Common myeloid progenitor, CD34-positive (primary cell): Measurements from ENCODE around the gene GRIPAP1.
A peak's percentile ranks its signal among the peaks of the same experiment; 100 is the strongest.

Experiments
- CTCF ChIA-PET: fragments of 350-600 bp; sonication (Branson Sonifier 250); formaldehyde crosslinking; loops from one replicate; lab custom pipeline; 2021; ENCODE audit warnings: antibody characterized with exemption; lab: Charles Lee
- POLR2A ChIA-PET: fragments of 350-600 bp; sonication (Branson Sonifier 250); formaldehyde crosslinking; loops from one replicate; lab custom pipeline; 2021; ENCODE audit warnings: antibody characterized with exemption; lab: Charles Lee
- DNase-seq, 3 donors: peaks; one replicate each; pipeline versions ENCODE4 v3.0.0 to v3.0.0-alpha.2; 2013
- H3K27ac ChIP-seq, 2 experiments: 1 replicate in 1 of 2; 2 replicates in 1 of 2; pipeline ENCODE4 v1.7.0; 2013; ENCODE audit warnings: inconsistent platforms in 2 of 2, low read length in 2 of 2, mild to moderate bottlenecking in 2 of 2, low read depth in 1 of 2, moderate library complexity in 1 of 2; ENCODE audit not compliant: severe bottlenecking in 2 of 2, insufficient read depth in 1 of 2, poor library complexity in 1 of 2
- H3K27me3 ChIP-seq, 5 experiments: replicated peaks in 2 of 5; 1 replicate in 3 of 5; 2 replicates in 2 of 5; pipeline versions ENCODE4 v1.6.1 to v1.7.0; 2013; ENCODE audit warnings: low read length in 4 of 5, mild to moderate bottlenecking in 2 of 5, moderate library complexity in 2 of 5, inconsistent platforms in 1 of 5; ENCODE audit not compliant: insufficient read depth in 5 of 5, control insufficient read depth in 4 of 5
- H3K36me3 ChIP-seq, 4 experiments: 1 replicate in 2 of 4; 2 replicates in 2 of 4; pipeline versions ENCODE4 v1.6.1 to v1.7.0; 2013; ENCODE audit warnings: low read length in 3 of 4, control low read depth in 1 of 4, mild to moderate bottlenecking in 1 of 4; ENCODE audit not compliant: control insufficient read depth in 4 of 4, insufficient read depth in 4 of 4
- H3K4me1 ChIP-seq, 4 experiments: 1 replicate in 3 of 4; 2 replicates in 1 of 4; pipeline versions ENCODE4 v1.6.1 to v1.7.1; 2013; ENCODE audit warnings: low read length in 3 of 4, mild to moderate bottlenecking in 3 of 4, control low read depth in 1 of 4, inconsistent platforms in 1 of 4, moderate library complexity in 1 of 4; ENCODE audit not compliant: control insufficient read depth in 4 of 4, insufficient read depth in 4 of 4; ENCODE audit errors: control extremely low read depth in 1 of 4
- H3K4me3 ChIP-seq, 7 experiments: 1 replicate in 4 of 7; 2 replicates in 3 of 7; pipeline versions ENCODE4 v1.5.1 to v1.7.0; 2013; ENCODE audit warnings: mild to moderate bottlenecking in 7 of 7, low read length in 6 of 7, moderate library complexity in 6 of 7, inconsistent platforms in 2 of 7, low read depth in 2 of 7, control low read depth in 1 of 7; ENCODE audit not compliant: insufficient read depth in 4 of 7, control insufficient read depth in 1 of 7; ENCODE audit errors: extremely low read depth in 1 of 7
- H3K9me3 ChIP-seq, 5 experiments: 1 replicate in 4 of 5; 2 replicates in 1 of 5; pipeline versions ENCODE4 v1.6.1 to v1.7.1; 2013; ENCODE audit warnings: low read length in 4 of 5, mild to moderate bottlenecking in 2 of 5, inconsistent platforms in 1 of 5, low read depth in 1 of 5, moderate library complexity in 1 of 5; ENCODE audit not compliant: control insufficient read depth in 4 of 5, insufficient read depth in 2 of 5; ENCODE audit errors: control extremely low read depth in 1 of 5
- WGBS: methylation state at CpG from one replicate; pipeline ENCODE4 v1.1.5; 2013; ENCODE audit not compliant: insufficient coverage; 5-methylcytosine and 5-hydroxymethylcytosine counted together

GRIPAP1 gene

DNA sequence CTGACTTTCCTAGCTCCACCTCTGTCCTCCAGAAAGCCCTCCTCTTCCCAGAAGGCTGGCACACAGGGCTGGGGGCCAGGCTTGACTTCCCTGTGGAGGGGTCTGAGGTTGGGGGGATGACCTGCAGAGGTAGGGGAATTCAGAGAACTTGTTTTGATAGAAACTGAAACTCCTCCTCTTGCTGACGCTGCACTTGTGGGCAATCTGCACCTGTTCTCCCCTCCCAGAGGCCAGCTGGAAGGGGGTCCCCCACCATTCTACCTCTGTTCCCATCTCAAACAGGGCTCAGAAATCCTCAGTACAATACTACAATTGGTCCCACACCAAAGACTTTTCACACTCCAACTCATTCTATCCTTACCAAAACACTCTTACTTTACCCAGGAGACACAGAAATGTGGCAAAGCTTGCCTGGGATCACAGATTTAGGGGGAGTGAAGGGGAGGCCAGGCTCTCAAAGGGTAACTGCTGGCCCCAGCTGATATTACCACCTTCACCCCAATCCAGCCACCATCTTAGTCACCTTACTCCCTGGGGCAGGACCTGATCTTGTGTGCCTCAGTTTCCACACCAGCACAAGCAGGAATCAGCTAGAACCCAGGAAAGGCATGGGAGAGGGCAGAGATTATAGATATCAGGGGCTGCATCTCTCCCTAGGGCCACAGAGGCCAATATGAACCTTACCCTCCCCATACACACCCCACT, 63.2 kb downstream of the GRIPAP1 start:
- peaks cover 22 to 79% (median 76%) of the 10 kb centered on the region in 4 experiments for H3K4me1 ChIP-seq
- H3K4me3 ChIP-seq, result peak overlapping the region in 1 of 7 experiments; percentile 33
- peak; percentile 52 to 87 (median 86) for DNase-seq
- H3K27ac ChIP-seq, result peak overlapping the region; percentile 62 to 80
- no peaks in the 10 kb centered on the region for H3K9me3 ChIP-seq
- peaks cover 6 to 21% (median 11%) of the 10 kb centered on the region in 4 experiments for H3K36me3 ChIP-seq
- WGBS, result 100% methylated on average over 1 of the region's 1 CpG
- POLR2A ChIA-PET, result interaction anchor here (0.6 to 2.2 kb wide), 5 partner anchors 20 to 303 kb away, joined by 3 to 12 read pairs (median 5); partner anchors contain the start of genes PIM2, SLC35A2 and TFE3
- H3K27me3 ChIP-seq, result peaks cover 0 to 4% (median 0%) of the 10 kb centered on the region in 5 experiments
- CTCF ChIA-PET, result interaction anchor here (0.6 to 1.7 kb wide), 6 partner anchors 8 to 369 kb away, joined by 3 to 5 read pairs (median 3); partner anchors contain the start of genes PQBP1 and TIMM17B

GRCh38 chrX:48937054-48937907, 64.8 kb downstream of the GRIPAP1 start:
- peaks cover 6 to 21% (median 14%) of the 10 kb centered on the region in 4 experiments for H3K36me3 ChIP-seq
- H3K27me3 ChIP-seq, result peaks cover 0 to 4% (median 0%) of the 10 kb centered on the region in 5 experiments
- DNase-seq, result peak; percentile 82 to 95 (median 95)
- ChIA-PET POLR2A (interaction anchor here (0.7 to 2.2 kb wide), 7 partner anchors 9 to 46 kb away, joined by 3 to 13 read pairs (median 5); partner anchors contain the start of genes PIM2 and SLC35A2), CTCF (interaction anchor here (0.7 to 2.2 kb wide), 8 partner anchors 9 to 398 kb away, joined by 3 to 10 read pairs (median 4); partner anchors contain the start of genes SLC35A2 and TBC1D25)
- peaks cover 22 to 75% (median 71%) of the 10 kb centered on the region in 4 experiments for H3K4me1 ChIP-seq
- WGBS, result 4% methylated on average over 9 of the region's 9 CpGs
- H3K27ac ChIP-seq, result peak overlapping the region; percentile 58 to 80
- peak overlapping the region in 4 of 7 experiments; percentile 4 to 50 (median 30) for H3K4me3 ChIP-seq
- no peaks in the 10 kb centered on the region for H3K9me3 ChIP-seq

DNA sequence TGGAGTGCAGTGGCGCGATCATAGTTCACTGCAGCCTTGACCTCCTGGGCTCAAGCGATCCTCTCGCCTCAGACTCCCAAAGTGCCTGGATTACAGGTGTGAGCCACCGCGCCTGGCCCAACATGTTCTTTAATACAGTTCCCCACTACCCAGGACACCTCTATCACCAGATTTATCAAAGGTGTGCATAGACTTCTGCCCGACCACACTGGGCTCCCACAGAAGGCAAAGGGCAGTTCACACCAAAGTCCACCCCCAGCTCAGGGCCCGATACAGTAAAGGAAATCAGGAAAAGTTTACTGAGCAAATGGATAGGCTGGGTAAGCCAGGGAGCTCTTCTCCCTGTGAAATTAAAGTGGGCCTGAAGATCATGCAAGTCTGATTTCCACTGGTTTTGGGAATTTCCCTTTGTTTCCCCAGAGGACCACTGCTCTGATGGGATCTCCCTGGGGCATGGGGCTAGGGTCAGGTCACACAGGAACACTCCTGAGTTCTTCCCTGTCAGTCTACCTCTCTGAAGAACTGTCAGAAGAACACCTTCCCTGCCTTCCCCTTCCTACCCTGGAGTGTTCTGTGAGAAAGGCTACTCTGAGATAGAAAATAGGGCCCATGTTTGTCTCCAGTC, 65.5 kb downstream of the GRIPAP1 start:
- Histone ChIP-seq H3K36me3 (peaks cover 6 to 18% (median 14%) of the 10 kb centered on the region in 4 experiments), H3K4me1 (peaks cover 22 to 67% (median 64%) of the 10 kb centered on the region in 4 experiments), H3K27me3 (peaks cover 0 to 4% (median 0%) of the 10 kb centered on the region in 5 experiments), H3K27ac (peak overlapping the region in 1 of 2 experiments; percentile 80), H3K9me3 (no peaks in the 10 kb centered on the region), H3K4me3 (peak overlapping the region in 3 of 7 experiments; percentile 10 to 43 (median 22))
- POLR2A ChIA-PET, result interaction anchor here (0.7 to 2.2 kb wide), 6 partner anchors 9 to 45 kb away, joined by 3 to 13 read pairs (median 6); partner anchors contain the start of genes PIM2 and SLC35A2
- WGBS, result 93% methylated on average over 6 of the region's 8 CpGs
- CTCF ChIA-PET, result interaction anchor here (1.0 to 2.2 kb wide), 5 partner anchors 9 to 397 kb away, joined by 4 to 10 read pairs (median 6); partner anchors contain the start of genes SLC35A2 and TBC1D25
- DNase-seq, result no peak

GRCh38 chrX:48935301-48935670, 66.8 kb downstream of the GRIPAP1 start:
- H3K36me3 ChIP-seq, result peaks cover 6 to 25% (median 14%) of the 10 kb centered on the region in 4 experiments
- WGBS, result 80% methylated on average over 1 of the region's 1 CpG
- peaks cover 0 to 4% (median 0%) of the 10 kb centered on the region in 5 experiments for H3K27me3 ChIP-seq
- H3K9me3 ChIP-seq, result no peaks in the 10 kb centered on the region
- ChIA-PET POLR2A (interaction anchor here (1.7 kb wide), 1 partner anchor 11 kb away, joined by 4 read pairs; no protein-coding TSS in a partner anchor), CTCF (no interaction called here)
- no peak for DNase-seq
- peaks cover 21 to 56% (median 52%) of the 10 kb centered on the region in 4 experiments for H3K4me1 ChIP-seq
- H3K4me3 ChIP-seq, result peak overlapping the region in 2 of 7 experiments; percentile 26 to 28
- no peak overlapping the region for H3K27ac ChIP-seq

- no peaks in the 10 kb centered on the region for H3K9me3 ChIP-seq
- peaks cover 17 to 50% (median 47%) of the 10 kb centered on the region in 4 experiments for H3K4me1 ChIP-seq
- DNase-seq, result no peak
- CTCF ChIA-PET, result no interaction called here
- peak overlapping the region in 2 of 7 experiments; percentile 26 to 28 for H3K4me3 ChIP-seq
- peaks cover 0 to 4% (median 0%) of the 10 kb centered on the region in 5 experiments for H3K27me3 ChIP-seq
- 45% methylated on average over 2 of the region's 7 CpGs for WGBS
- POLR2A ChIA-PET, result no interaction called here
- peaks cover 4 to 28% (median 16%) of the 10 kb centered on the region in 4 experiments for H3K36me3 ChIP-seq
- no peak overlapping the region for H3K27ac ChIP-seq
Observed at GRCh38 chrX:48934581-48935300, 67.3 kb downstream of the GRIPAP1 start.

DNA sequence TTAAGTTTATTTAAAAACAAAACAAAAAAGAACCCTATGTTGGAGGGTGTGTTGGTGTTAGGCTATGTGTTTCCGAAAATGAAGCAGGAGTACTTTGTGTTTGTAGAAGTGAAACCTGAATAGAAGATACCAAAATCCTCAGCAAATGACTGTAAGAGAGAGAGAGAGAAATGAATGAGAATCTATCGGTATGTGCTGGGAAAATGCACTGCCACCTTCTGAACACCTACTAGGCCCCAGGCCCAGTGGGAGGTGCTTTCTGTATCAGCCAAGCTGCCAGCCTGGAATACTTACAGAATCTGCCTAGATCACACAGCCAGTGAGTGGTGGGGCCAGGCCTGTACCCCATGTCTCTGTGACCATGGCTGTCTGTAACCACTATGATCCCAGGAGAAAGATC, 68.3 kb downstream of the GRIPAP1 start:
- POLR2A ChIA-PET, result no interaction called here
- H3K9me3 ChIP-seq, result no peaks in the 10 kb centered on the region
- 83% methylated on average over 1 of the region's 2 CpGs for WGBS
- DNase-seq, result no peak
- CTCF ChIA-PET, result no interaction called here
- peaks cover 10 to 41% (median 37%) of the 10 kb centered on the region in 4 experiments for H3K4me1 ChIP-seq
- H3K27me3 ChIP-seq, result peaks cover 0 to under 1% (median 0%) of the 10 kb centered on the region in 5 experiments
- no peak overlapping the region for H3K27ac ChIP-seq
- peaks cover 4 to 28% (median 16%) of the 10 kb centered on the region in 4 experiments for H3K36me3 ChIP-seq
- no peak overlapping the region for H3K4me3 ChIP-seq
